Measurements from ENCODE around the gene CACNA2D3.

CACNA2D3 gene

GRCh38 chr3:54988838-54989630 lies 866.7 kb downstream of the CACNA2D3 start:
- DNase-seq: no peak

DNA sequence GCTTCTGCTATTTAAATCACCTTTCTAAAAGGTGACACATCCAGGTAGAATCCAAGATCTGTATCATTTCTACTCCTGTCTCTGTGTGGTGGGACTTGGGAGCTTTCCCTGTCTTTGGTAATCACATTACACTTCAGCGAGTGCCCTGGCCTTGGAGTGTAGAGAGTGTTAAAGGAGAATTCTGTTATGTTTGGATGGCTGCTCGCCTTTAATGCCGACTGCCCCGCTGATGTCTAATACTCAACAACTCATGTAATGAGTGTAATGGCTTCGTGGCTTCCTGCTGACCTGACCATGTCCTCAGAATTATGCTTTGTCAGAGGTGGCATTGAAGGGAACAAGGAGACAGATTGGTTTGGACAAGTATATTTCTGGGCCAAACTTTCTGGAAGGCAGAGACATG lies 871.8 kb downstream of the CACNA2D3 start:
- no peak for DNase-seq

- no peak for DNase-seq
Observed at GRCh38 chr3:54999159-54999558, 876.8 kb downstream of the CACNA2D3 start.

DNA sequence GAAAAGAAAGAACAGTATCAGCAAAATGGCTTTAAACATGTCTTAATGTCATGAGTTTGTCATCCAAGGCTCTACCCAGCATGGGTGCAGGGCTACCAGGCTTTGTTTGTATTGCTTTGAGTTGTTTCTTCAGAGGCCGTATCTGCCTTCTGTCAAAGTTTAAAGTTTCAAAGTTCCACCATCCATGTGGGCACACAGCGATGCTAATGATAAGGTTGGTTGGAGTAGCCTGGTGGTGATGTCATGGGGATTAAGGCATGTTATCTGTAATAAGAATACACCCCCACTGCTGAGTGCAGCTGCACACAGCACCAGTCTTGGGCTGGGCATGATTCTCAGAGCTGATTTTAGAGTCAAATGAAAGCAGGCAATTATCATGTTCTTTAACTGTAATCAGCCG lies 877.5 kb downstream of the CACNA2D3 start:
- no peak for DNase-seq

GRCh38 chr3:55000546-55000945 lies 878.2 kb downstream of the CACNA2D3 start:
- DNase-seq: no peak

DNA sequence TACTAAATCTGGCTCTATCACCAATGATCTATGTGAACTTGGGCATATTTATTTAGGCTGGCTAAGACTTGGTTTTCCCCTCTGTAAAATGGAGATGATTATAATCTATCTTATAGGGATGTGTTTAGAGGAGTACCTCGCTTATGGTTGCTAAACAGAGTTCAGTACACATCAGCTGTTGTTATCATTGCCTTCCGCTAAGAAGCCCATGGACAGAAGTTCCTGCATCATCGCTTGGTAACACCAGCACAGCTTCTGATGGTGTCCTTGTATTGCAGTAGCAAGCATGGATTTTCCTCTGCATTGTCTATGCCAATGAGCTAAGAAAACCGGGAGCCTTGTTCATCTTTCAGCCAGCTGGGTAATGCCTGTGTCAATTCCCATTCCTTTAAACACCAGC lies 878.6 kb downstream of the CACNA2D3 start:
- DNase-seq: no peak

GRCh38 chr3:55002416-55002930 lies 880.1 kb downstream of the CACNA2D3 start:
- DNase-seq: no peak

- DNase-seq: no peak
Observed at GRCh38 chr3:55006244-55006676, 883.9 kb downstream of the CACNA2D3 start.

- no peak for DNase-seq
Observed at GRCh38 chr3:55007971-55008370, 885.6 kb downstream of the CACNA2D3 start.

DNA sequence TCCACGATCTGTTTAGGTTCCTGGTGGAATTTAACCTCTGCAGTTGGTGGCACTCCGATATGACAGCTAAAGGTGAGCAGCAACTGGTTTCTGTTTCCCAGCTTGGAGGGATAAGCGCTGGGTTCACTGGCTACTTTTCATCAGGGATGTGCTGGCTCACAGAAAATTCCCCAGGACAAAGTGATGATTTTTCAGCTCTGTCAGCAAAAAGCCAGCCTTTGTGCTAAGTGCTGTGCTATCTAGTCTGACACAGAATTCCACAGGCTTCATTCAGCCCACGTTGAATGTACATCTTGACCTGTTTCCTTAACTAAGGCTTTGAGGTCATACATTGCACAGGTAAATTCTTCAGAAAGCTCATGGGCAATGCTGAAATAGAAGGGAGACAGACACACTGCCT lies 887.0 kb downstream of the CACNA2D3 start:
- DNase-seq: no peak

GRCh38 chr3:55012091-55012490 lies 889.7 kb downstream of the CACNA2D3 start:
- DNase-seq: no peak

- no peak for DNase-seq
Observed at GRCh38 chr3:55013145-55013925, 891.0 kb downstream of the CACNA2D3 start.

- DNase-seq: no peak
Observed at GRCh38 chr3:55014081-55014480, 891.7 kb downstream of the CACNA2D3 start.

GRCh38 chr3:55014906-55015305 lies 892.6 kb downstream of the CACNA2D3 start:
- no peak for DNase-seq

DNA sequence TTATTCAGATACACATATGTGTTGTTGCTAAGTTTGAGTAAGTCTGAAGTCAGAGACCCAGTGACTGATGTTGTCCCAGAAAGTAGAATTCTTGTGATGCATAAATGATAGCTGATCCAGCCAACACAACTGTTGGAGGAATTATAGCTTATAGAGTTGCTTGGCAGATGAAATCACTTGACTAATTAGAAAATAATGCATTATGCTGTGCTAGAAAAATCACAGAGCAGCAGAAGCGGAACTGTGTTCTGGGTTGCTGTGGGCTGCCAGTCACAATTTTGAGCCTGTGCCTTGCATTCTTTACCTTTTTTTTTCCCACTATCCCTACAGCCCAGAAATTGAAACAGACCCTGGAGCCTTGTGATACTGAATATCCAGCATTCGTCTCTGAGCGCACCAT lies 895.5 kb downstream of the CACNA2D3 start:
- no peak for DNase-seq

- no peak for DNase-seq
Observed at GRCh38 chr3:55030938-55031337, 908.6 kb downstream of the CACNA2D3 start.

- DNase-seq: no peak
Observed at GRCh38 chr3:55036883-55037577, 914.7 kb downstream of the CACNA2D3 start.

GRCh38 chr3:55042591-55042990 lies 920.2 kb downstream of the CACNA2D3 start:
- no peak for DNase-seq

DNA sequence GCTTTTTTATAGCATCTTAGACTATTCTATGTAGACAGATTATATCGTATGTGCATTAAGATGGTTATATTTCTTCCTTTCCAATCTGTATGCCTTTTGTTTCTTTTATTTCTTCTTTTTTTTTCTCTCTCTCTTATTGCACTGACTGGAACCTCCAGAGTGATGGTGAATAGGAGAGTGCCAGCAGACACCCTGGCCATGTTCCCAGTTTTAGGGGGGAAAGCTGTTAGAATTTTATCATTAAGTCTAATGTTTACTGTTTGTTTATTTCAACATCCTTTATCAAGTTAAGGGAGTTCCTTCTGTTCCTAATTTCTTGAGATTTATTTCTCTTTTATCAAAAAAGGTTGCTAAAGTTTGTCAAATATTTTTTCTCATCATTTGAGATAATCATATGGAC lies 922.1 kb downstream of the CACNA2D3 start:
- DNase-seq: no peak

- no peak for DNase-seq
Observed at GRCh38 chr3:55059027-55059629, 936.8 kb downstream of the CACNA2D3 start.

- DNase-seq: no peak
Observed at GRCh38 chr3:55060896-55061719, 938.8 kb downstream of the CACNA2D3 start.

DNA sequence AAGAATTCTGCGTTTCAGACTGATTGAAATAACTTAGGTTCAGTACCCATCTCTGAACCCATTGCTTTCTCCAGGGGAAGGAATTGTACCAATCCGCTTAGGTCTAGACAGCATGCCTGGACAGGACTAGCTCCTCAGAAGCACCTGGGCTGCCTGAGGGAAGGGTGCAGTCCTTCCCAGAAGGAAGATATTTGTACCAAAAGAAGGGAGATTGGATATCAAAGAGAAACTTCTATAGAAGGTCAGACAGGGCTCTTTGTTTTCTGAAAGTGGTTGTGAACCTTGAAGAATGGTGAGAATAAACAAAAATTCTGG lies 939.3 kb downstream of the CACNA2D3 start:
- DNase-seq: no peak
